Astrocyte of the cerebellum (primary cell): Measurements from ENCODE around the gene RAPGEF5.

Experiments used
- DNase-seq: peaks from one replicate; pipeline ENCODE4 v3.0.0-alpha.2; 2011; ENCODE audit warnings: low read depth
- H3K4me3 ChIP-seq: 2 replicates; pipeline ENCODE4 v1.5.1; 2011; ENCODE audit warnings: mild to moderate bottlenecking, low read depth, low read length, moderate library complexity
- CTCF ChIP-seq: IDR thresholded peaks from 2 replicates; pipeline ENCODE4 v1.5.1; 2012; ENCODE audit warnings: low read length, low read depth, moderate library complexity, mild to moderate bottlenecking; ENCODE audit errors: missing control alignments
- in situ Hi-C: cut with HindIII; loops from 2 replicates; pipeline ENCODE4 v1.10.0; 2017; ENCODE audit warnings: low sequenced_read_pairs

RAPGEF5 gene

GRCh38 chr7:22110227-22110839 is 246.6 kb downstream of the RAPGEF5 start:
- peak; percentile 82 for DNase-seq
- TF ChIP-seq CTCF, result peak; percentile 79
- in situ Hi-C loops, result loop anchor here (10.0 kb wide), 1 partner anchor 374 kb away; no protein-coding TSS in a partner anchor
- H3K4me3 ChIP-seq, result no peak overlapping the region

GRCh38 chr7:22109761-22110160 is 247.2 kb downstream of the RAPGEF5 start:
- peak; percentile 42 for TF ChIP-seq CTCF
- H3K4me3 ChIP-seq, result no peak overlapping the region
- in situ Hi-C loops, result loop anchor here (10.0 kb wide), 1 partner anchor 375 kb away; no protein-coding TSS in a partner anchor
- DNase-seq, result no peak

- no peak overlapping the region for H3K4me3 ChIP-seq
- no peak for TF ChIP-seq CTCF
- in situ Hi-C loops, result no loop called here
- DNase-seq, result no peak
Observed at GRCh38 chr7:22108151-22108845, 248.7 kb downstream of the RAPGEF5 start.

- TF ChIP-seq CTCF, result no peak
- in situ Hi-C loops, result no loop called here
- H3K4me3 ChIP-seq, result no peak overlapping the region
- DNase-seq, result no peak
Observed at GRCh38 chr7:22105550-22105949, 251.4 kb downstream of the RAPGEF5 start.

GRCh38 chr7:22094413-22095342 is 262.3 kb downstream of the RAPGEF5 start:
- peak; percentile 8 for TF ChIP-seq CTCF
- H3K4me3 ChIP-seq, result no peak overlapping the region
- in situ Hi-C loops, result no loop called here
- no peak for DNase-seq

- TF ChIP-seq CTCF, result no peak
- no peak for DNase-seq
- in situ Hi-C loops, result no loop called here
- H3K4me3 ChIP-seq, result no peak overlapping the region
Observed at GRCh38 chr7:22093936-22094335, 263.0 kb downstream of the RAPGEF5 start.
